Motor neuron (in vitro differentiated cells): ENCODE data around the gene KRT78. TPM values are rescaled to one million over a fixed set of nuclear protein-coding genes. Genes with fewer than 3 reads are reported as not detected.

Experiments used
- ATAC-seq, 8 experiments: fragments of 200-7000 bp; cut with Tn5 transposase; replicated peaks in 6 of 8; 2 replicates each; pipeline ENCODE4 v1.8.0; 2021; ENCODE audit warnings: mild to moderate bottlenecking in 8 of 8, moderate library complexity in 8 of 8
- H3K27ac ChIP-seq, 2 donors: fragments of 250-450 bp; sonication (Bioruptor Pico); 2 replicates each; pipeline ENCODE4 v1.9.0; 2021; ENCODE audit warnings: antibody characterized with exemption in 2 of 2, mild to moderate bottlenecking in 2 of 2, moderate library complexity in 1 of 2
- H3K4me1 ChIP-seq, 2 donors: fragments of 250-450 bp; sonication (Bioruptor Pico); replicated peaks in 1 of 2; 2 replicates each; pipeline ENCODE4 v1.6.1; 2021; ENCODE audit warnings: antibody characterized with exemption in 2 of 2, mild to moderate bottlenecking in 2 of 2, moderate library complexity in 1 of 2
- H3K4me3 ChIP-seq, 5 donors: fragments of 250-450 bp; sonication (Bioruptor Pico); 2 replicates each; pipeline ENCODE4 v1.9.0; 2021; ENCODE audit warnings: antibody characterized with exemption in 5 of 5, mild to moderate bottlenecking in 5 of 5, moderate library complexity in 4 of 5
- WGBS, 10 experiments: fragments of 450-650 bp; shearing (Covaris generic); methylation state at CpG; one replicate each; pipeline ENCODE4 v1.0.0; 2022; 5-methylcytosine and 5-hydroxymethylcytosine counted together
- in situ Hi-C, 9 experiments: fragments of 400-800 bp; cut with MboI; loops; one replicate each; pipeline ENCODE4 v1.15.0; 2021; ENCODE audit warnings: low sequenced_read_pairs in 9 of 9, low pct_unique_long_range_greater_than_20kb in 2 of 9; ENCODE audit not compliant: unreplicated experiment in 9 of 9
- total RNA-seq, 8 experiments: library from RNA; unstranded; fragments of 300-600 nt; gene quantifications; 2 replicates each; pipeline versions ENCODE4 v1.2.3 to v1.2.4, GENCODE V29; 2022

The KRT78 gene
- total RNA-seq, 8 experiments from 2014 or later = 0.09 to 1.5 (median 0.71) TPM; not detected in 3

DNA sequence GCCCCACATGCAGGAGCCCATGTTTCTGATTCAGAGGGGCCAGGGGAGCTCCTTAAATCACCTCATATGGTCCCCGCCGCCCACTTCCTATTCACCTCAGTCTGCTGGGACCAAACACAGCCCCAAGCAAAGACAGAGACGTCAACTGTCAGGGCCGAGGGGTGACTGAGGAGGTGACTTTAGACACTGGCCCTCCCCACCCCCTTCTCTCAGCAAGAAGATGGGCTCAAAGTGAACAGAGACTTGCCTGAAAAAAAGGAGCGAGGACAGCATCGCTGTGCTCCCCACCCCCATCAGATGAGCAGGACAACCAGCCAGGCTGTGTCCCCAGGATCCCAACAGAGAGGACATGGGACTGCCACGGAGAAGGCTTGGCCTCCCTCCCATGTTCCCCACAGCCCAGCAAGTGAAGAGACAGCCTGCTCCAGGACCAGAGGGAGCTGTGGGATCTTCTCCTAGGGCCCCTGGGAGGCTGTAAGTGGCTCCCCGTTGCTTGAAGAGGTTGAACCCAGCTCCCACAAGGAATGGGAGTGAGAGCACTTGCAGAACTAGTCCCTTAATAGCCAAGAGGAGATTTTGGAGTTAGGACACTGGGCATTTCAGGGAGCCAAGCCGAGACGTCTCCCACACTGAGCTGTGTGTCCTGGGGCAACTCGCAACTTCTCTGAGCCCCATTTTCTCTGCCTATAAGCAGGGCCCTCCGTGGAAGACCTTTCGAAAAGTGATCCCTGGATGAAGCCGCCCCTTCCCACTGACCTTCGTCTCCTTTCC, 13.3 kb downstream of the KRT78 start:
- ATAC-seq = no peak
- H3K27ac ChIP-seq = no peak overlapping the region
- in situ Hi-C loops = no loop called here
- H3K4me3 ChIP-seq = no peak overlapping the region
- 51 to 90% (median 72%) methylated on average over 2 to 9 of the region's 15 CpGs; no CpG with 5 or more reads in 4 of the 10 experiments for WGBS, 10 experiments
- H3K4me1 ChIP-seq = peaks cover 0 to 5% of the 10 kb centered on the region in 2 donors

DNA sequence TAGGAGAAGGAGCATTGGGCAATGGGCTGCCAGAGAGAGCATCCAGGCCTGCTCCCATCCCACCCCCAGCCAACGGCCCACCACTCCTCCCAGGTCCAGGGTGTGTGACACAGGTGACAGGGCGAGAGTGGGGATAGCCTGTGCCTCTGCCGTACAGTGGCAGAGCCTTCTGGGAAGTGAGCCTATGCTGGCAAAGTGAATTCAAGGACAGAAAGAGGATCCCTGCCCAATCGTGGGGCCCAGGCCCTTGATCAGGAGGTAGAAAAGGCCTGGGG, 14.1 kb downstream of the KRT78 start:
- H3K4me1 ChIP-seq = peaks cover 0 to 5% of the 10 kb centered on the region in 2 donors
- H3K4me3 ChIP-seq = no peak overlapping the region
- 0 to 50% (median 20%) methylated on average over 1 of the region's 4 CpGs; no CpG with 5 or more reads in 7 of the 10 experiments for WGBS, 10 experiments
- in situ Hi-C loops = no loop called here
- no peak for ATAC-seq
- no peak overlapping the region for H3K27ac ChIP-seq

DNA sequence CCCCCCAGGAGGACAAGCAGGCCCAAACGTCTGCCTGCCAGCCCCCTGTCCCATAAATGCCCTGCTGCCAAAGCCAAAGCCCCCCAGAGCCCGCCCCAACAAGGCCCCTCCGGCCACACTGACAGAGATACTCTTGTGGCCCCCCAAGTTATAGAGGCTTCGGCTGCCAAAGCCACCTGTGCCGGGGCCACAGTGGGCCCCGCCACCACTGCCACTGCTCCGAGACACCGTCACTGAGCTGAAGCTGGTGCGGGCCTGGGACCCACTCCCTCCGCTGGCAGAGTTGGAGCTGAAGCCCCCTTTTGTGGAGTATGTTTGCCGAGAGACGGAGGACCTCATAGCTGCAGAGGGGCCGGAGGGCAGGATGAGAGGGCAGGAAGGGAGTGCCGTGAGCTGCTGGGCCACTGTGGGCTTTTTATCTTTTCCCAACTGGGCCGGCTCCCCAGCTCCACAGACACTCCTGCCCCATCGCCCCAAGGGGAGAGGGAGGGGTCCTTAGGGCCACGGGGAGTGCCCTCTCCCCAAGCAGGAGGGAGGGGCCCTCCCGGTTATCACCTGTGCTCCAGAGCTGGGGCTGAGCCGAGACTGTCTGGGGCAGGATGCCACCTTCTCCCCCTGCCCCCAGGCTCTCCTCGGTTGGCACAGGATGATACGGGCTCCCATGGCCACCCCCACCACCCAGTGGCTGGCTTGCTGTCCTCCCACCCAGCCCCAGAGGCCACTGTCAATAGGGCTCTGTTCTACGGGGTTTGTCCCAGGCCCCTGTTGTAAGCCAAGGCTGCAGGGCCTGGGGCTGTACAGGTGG, 14.7 kb downstream of the KRT78 start, which contains the start of gene KRT79:
TSS of gene KRT79 (minus strand) at position 390 of the 805 bp plus-strand sequence. CDS start at position 339, 51 bp downstream.
- in situ Hi-C loops = no loop called here
- no peak within 1 kb of the TSS for H3K27ac ChIP-seq
- no peak for ATAC-seq
- no peak within 1 kb of the TSS for H3K4me3 ChIP-seq
- peaks cover 0 to 4% of the 10 kb centered on the region in 2 donors for H3K4me1 ChIP-seq
- 60 to 90% (median 87%) methylated on average over 1 to 4 of the region's 22 CpGs; no CpG with 5 or more reads in 7 of the 10 experiments for WGBS, 10 experiments

DNA sequence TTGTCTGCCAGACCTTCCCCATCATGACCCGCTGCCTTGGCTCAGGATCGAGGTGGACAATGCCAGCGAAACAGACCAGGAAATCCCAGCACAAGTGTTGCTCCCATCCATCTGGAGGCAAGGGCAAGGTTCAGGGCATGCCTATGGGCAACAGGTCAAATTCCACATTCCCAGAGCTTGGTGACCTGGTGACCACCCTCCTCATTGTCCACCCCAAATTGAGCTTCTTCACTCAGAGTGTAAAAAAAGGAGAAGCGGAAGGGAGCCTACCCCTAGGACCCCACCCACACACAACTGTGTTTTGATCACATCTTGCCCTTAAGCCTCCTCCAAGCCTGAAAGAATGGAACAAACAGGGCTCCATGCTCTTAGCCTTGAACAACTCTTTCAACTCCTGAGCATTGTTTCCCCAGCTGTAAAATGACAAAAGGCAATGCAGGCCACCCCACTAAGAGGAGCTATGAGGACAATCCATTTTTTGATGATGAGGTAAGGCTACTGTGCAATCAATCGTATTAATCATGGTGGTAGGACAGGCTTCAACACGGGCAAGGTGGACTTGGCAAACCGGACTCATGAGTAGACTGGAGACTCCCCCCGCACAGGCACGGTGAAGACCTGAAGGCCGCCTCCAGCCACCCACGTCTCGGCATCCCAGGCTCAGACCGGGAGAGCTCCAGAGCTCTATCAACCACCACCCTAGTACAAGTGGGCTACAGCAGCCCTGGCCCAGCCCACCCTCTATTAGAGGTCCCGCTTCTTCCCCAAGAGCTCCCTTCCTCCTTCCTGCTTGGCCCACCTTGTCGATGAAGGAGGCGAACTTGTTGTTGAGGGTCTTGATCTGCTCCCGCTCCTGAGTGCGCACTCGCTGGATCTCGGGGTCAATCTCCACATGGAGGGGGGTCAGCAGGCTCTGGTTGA, 15.5 kb downstream of the KRT78 start:
- H3K4me3 ChIP-seq = no peak overlapping the region
- in situ Hi-C loops = no loop called here
- WGBS, 10 experiments = 75 to 100% (median 85%) methylated on average over 1 to 7 of the region's 20 CpGs; no CpG with 5 or more reads in 1 of the 10 experiments
- no peak for ATAC-seq
- H3K27ac ChIP-seq = no peak overlapping the region
- H3K4me1 ChIP-seq = no peaks in the 10 kb centered on the region

DNA sequence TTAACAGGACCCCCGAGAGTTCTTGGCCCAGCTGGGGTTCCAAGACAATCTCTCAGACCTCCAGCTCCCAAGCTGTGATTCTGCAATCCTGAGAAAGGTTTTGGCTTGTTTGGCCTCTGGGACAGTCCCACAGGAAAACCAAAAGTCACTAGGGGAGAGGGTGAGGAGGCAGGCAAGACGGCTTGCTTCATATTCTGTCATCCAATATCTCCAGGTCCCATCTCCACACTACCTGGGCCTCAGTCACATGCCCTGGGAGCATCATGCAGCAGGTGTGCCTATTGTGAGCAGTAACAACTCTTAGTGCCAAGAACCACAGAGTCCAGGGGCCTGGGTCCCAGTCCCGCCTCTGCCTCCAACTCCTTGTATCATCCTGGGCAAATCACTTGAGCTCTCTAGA, 16.3 kb downstream of the KRT78 start:
- in situ Hi-C loops = no loop called here
- no peak for ATAC-seq
- Histone ChIP-seq H3K27ac (no peak overlapping the region), H3K4me3 (no peak overlapping the region), H3K4me1 (no peaks in the 10 kb centered on the region)
- WGBS, 10 experiments = 0 to 80% (median 67%) methylated on average over 1 to 3 of the region's 3 CpGs; no CpG with 5 or more reads in 1 of the 10 experiments

DNA sequence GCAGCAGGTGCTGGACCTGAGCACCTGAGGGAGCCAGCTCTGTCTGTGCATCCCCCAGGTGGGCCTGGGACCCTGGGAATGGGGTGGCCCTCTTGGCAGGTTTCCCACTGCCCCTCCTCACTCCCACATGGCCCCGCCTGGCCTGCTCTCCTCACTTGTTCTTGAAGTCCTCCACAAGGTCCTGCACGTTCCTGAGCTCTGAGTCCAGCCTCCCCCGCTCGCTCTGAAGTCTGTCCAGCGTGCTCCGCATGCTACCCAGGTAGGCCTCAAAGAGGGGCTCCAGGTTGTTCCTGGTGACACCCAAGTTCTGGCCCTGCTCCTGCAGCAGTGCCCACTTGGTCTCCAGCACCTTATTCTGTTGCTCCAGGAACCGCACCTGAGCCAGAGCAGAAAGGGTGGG, 17.5 kb downstream of the KRT78 start:
- H3K27ac ChIP-seq = no peak overlapping the region
- in situ Hi-C loops = no loop called here

DNA sequence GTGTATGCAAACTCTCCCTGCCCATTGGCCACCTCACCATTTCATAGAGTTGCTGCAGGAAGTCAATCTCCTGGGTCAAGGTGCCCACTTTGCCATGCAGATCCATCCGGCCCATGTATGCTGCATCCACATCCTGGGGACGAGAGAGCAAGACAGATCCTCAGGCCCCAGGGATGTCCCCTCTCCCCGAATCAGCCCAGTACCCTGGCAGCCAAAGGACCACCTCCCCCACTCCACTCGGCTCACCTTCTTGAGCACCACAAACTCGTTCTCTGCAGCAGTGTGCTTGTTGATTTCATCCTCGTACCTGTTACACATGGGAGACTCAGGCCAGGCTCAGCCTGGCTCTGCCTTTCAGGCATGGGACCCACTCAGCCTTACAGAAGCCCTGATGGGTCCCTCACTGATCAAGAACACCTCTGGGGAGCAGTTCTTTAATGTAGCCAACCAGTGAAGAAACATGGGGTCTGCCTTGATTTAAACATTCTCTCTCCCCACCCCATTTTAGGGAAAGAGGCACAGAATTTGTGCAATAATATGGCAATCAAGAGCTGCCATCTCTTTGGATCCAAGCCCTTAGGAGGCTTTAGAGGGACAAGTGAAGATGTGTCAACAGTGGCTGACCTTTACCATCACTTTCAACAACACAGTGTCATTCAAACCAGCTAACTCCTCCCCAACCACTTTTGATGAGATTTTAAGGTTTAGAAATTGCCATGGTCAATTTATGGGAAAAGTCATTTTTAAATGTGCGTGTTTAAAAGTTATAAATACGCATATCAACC, 18.6 kb downstream of the KRT78 start:
- 33 to 83% (median 63%) methylated on average over 1 to 6 of the region's 8 CpGs; no CpG with 5 or more reads in 1 of the 10 experiments for WGBS, 10 experiments
- in situ Hi-C loops = no loop called here
- H3K27ac ChIP-seq = no peak overlapping the region

More for the DNA sequence above, 17.5 kb downstream of the KRT78 start:
- ATAC-seq = no peak
- no peaks in the 10 kb centered on the region for H3K4me1 ChIP-seq
- no peak overlapping the region for H3K4me3 ChIP-seq
- 20 to 100% (median 70%) methylated on average over 1 to 5 of the region's 7 CpGs; no CpG with 5 or more reads in 6 of the 10 experiments for WGBS, 10 experiments

DNA sequence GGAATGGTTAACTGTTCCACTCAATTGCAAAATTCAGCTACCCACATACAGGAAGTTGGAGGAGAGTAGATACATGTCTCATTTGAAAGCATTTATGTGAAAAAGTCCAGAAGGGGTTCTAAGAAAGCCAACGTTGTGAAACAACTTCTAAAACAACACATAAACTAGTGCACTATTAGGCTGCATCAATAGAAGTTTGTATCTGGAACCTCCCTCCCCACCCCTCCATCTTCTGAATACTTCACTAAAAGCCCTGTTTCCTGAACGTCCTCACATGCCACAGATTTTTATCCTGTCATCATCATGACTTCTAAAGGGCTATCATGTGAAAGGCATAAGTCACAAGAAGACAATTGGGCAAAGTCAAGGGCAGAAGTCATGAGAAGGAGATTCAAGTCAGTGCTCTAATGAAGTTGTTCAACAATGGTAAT, 20.2 kb downstream of the KRT78 start:
- H3K4me1 ChIP-seq = no peaks in the 10 kb centered on the region
- in situ Hi-C loops = no loop called here
- ATAC-seq = no peak
- H3K27ac ChIP-seq = no peak overlapping the region
- 0 to 71% (median 4%) methylated on average over 1 to 2 of the region's 2 CpGs; no CpG with 5 or more reads in 3 of the 10 experiments for WGBS, 10 experiments
- no peak overlapping the region for H3K4me3 ChIP-seq

More for the DNA sequence above, 18.6 kb downstream of the KRT78 start:
- no peak for ATAC-seq
- Histone ChIP-seq H3K4me1 (no peaks in the 10 kb centered on the region), H3K4me3 (no peak overlapping the region)

DNA sequence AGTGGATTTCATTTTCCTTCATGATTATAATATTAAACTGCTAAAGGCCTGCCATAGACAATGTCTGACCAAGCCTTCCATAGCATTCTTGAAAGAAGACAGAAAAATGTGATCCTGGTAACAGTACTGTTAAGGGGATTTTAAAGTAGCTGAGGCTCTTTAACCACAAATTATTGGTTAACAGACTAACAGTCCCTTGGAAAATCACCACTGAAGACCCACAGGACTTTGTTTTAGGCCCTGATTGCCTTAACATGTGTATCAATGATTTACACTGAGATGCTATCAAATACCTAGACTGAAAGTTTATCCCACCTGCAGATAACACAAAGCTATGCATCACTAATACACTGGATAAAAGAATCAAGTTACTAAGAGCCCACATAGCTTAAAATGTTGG, 20.6 kb downstream of the KRT78 start:
- H3K4me3 ChIP-seq = no peak overlapping the region
- ATAC-seq = no peak
- in situ Hi-C loops = no loop called here
- H3K4me1 ChIP-seq = no peaks in the 10 kb centered on the region
- no peak overlapping the region for H3K27ac ChIP-seq

DNA sequence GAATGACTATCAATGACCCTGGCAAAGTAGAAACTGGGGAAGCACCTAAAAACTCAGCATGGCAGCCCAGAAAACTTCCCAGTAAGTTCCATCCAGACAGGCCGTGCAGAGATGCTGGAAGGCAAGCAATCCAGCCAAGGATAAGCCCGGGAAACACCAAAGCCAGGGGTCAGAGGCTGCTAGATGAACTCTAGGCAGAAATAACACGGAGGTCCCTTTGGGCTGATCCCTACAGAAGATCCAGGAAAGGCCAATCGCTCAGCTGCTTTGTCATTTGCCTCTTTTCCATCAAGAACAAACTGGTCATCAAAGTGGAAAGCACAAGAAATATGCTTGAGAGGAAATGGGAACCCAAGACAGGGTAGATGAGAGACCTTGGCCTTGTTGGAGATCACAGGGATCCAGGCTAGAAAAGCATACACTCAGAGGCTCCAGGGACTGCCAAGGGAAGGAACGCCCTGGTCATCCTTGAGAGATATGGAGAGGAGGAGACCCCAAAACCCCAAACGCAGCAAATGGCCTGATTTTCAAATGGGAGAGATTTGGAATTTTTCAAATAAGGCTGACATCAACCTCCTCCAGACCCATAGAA, 21.2 kb downstream of the KRT78 start:
- Histone ChIP-seq H3K27ac (no peak overlapping the region), H3K4me1 (no peaks in the 10 kb centered on the region), H3K4me3 (no peak overlapping the region)
- ATAC-seq = no peak
- WGBS, 10 experiments = 20 to 73% (median 52%) methylated on average over 1 to 5 of the region's 6 CpGs; no CpG with 5 or more reads in 3 of the 10 experiments
- in situ Hi-C loops = no loop called here

DNA sequence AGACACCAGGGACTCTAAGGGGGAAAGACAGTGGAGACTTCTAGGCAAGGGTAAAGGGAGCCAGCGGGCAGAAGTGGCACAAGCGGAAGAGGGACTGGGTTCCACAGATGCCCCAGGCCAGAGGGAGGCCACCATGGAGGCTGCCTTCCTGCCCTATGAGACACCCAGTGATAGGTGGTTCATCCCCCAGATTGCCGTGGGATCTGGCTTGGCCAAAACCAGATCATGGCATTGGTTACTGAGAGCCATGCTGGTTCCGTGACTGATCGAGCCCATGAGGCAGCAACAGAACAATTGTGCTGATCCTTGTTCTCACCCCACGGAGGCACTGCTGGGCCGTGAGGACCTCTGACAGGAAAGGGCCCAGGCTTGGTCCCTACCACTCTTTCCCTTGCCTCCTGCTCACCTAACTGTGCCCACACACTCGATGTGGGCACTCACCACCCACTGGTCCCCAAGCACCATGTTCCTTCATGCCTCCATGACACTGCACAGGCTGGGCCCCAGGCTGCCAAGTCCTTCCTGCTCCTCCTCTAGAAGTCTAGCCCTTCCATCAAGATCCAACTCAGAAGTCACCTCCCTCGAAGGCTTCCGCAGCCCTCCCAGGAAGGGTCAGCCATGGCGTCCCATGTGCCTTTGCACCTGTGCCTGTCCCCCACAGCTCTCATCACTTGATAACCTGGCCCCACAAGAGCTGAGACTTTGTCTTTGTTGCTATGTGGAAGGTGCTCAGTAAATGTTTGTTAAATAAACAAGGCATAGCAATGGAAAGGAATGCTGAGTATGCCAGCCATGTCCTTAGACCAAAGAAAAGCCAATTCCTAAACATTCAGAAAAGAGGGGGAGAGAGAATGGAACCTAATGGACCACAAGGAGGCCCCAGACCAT, 21.9 kb downstream of the KRT78 start:
- peak in 1 of 8 experiments; percentile 44 for ATAC-seq
- Histone ChIP-seq H3K27ac (no peak overlapping the region), H3K4me3 (no peak overlapping the region), H3K4me1 (no peaks in the 10 kb centered on the region)
- 78 to 100% (median 82%) methylated on average over 1 to 8 of the region's 11 CpGs; no CpG with 5 or more reads in 4 of the 10 experiments for WGBS, 10 experiments
- in situ Hi-C loops = no loop called here
